Measurements from ENCODE around the gene NUBP2.

Gene NUBP2

DNA sequence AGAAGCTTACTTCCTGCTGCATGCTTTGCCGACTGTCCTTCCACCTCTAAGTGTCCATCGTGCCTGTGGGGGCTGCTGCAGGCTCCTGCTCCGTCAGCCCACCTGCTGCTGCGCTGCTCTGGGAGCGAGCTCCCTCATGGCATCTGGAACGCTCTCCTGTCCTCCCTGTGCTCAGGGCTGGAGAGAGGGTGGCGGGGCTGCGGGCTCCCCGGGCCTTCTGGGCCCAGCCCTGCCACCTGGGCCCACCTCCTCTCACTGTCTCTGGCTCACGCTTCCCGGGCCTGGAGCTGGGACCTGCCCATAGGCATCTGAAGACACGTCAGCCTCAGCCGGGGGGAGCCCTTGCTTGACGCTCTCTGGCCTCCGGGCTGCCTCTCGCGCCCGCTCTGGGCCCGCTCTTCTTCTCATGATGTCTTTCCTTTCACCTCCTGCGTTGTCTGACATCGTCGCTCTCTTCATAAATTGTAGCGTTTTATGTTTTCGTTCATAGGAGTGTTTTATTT lies 38.4 kb upstream of the NUBP2 start:
- no peak for TF ChIP-seq ARNTL (CRISPR knock-in tag; IDR thresholded peaks at IDR 0.05; ENCODE audit: borderline replicate concordance, low read depth)
- no peak for TF ChIP-seq ZC3H10 (CRISPR knock-in tag; IDR thresholded peaks at IDR 0.05)
- no peak for TF ChIP-seq GLIS3 (CRISPR knock-in tag; IDR thresholded peaks at IDR 0.05)
- no peak for TF ChIP-seq CSDC2 (CRISPR knock-in tag; IDR thresholded peaks at IDR 0.05)
- TF ChIP-seq RARB (CRISPR knock-in tag; IDR thresholded peaks at IDR 0.05), result no peak
- TF ChIP-seq ZNF565 (CRISPR knock-in tag; conservative IDR thresholded peaks at IDR 0.05; ENCODE audit: low read depth), result no peak
- TF ChIP-seq, protein P1, sequence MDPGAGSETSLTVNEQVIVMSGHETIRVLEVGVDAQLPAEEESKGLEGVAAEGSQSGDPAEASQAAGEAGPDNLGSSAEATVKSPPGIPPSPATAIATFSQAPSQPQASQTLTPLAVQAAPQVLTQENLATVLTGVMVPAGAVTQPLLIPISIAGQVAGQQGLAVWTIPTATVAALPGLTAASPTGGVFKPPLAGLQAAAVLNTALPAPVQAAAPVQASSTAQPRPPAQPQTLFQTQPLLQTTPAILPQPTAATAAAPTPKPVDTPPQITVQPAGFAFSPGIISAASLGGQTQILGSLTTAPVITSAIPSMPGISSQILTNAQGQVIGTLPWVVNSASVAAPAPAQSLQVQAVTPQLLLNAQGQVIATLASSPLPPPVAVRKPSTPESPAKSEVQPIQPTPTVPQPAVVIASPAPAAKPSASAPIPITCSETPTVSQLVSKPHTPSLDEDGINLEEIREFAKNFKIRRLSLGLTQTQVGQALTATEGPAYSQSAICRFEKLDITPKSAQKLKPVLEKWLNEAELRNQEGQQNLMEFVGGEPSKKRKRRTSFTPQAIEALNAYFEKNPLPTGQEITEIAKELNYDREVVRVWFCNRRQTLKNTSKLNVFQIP (CRISPR knock-in tag; IDR thresholded peaks at IDR 0.05; ENCODE audit: borderline replicate concordance, low read depth), result no peak
- no peak for TF ChIP-seq OSR1 (CRISPR knock-in tag; IDR thresholded peaks at IDR 0.05)
- TF ChIP-seq, protein P2, sequence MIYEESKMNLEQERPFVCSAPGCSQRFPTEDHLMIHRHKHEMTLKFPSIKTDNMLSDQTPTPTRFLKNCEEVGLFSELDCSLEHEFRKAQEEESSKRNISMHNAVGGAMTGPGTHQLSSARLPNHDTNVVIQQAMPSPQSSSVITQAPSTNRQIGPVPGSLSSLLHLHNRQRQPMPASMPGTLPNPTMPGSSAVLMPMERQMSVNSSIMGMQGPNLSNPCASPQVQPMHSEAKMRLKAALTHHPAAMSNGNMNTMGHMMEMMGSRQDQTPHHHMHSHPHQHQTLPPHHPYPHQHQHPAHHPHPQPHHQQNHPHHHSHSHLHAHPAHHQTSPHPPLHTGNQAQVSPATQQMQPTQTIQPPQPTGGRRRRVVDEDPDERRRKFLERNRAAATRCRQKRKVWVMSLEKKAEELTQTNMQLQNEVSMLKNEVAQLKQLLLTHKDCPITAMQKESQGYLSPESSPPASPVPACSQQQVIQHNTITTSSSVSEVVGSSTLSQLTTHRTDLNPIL (CRISPR knock-in tag; IDR thresholded peaks at IDR 0.05; ENCODE audit: low read depth), result no peak
- TF ChIP-seq CSRNP3 (CRISPR knock-in tag; IDR thresholded peaks at IDR 0.05), result no peak
- no peak for TF ChIP-seq PPARA (CRISPR knock-in tag; IDR thresholded peaks at IDR 0.05; ENCODE audit: borderline replicate concordance)
- no peak for TF ChIP-seq ISL1 (CRISPR knock-in tag; IDR thresholded peaks at IDR 0.05)
- ATAC-seq, result no peak

- ATAC-seq, result peak; percentile 27
- TF ChIP-seq, protein P3, sequence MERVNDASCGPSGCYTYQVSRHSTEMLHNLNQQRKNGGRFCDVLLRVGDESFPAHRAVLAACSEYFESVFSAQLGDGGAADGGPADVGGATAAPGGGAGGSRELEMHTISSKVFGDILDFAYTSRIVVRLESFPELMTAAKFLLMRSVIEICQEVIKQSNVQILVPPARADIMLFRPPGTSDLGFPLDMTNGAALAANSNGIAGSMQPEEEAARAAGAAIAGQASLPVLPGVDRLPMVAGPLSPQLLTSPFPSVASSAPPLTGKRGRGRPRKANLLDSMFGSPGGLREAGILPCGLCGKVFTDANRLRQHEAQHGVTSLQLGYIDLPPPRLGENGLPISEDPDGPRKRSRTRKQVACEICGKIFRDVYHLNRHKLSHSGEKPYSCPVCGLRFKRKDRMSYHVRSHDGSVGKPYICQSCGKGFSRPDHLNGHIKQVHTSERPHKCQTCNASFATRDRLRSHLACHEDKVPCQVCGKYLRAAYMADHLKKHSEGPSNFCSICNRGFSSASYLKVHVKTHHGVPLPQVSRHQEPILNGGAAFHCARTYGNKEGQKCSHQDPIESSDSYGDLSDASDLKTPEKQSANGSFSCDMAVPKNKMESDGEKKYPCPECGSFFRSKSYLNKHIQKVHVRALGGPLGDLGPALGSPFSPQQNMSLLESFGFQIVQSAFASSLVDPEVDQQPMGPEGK (CRISPR knock-in tag; IDR thresholded peaks at IDR 0.05; ENCODE audit: borderline replicate concordance), result no peak
- TF ChIP-seq ISL1 (CRISPR knock-in tag; IDR thresholded peaks at IDR 0.05) (no peak), TOX (CRISPR knock-in tag; IDR thresholded peaks at IDR 0.05; ENCODE audit: borderline replicate concordance) (no peak), SNAI2 (CRISPR knock-in tag; IDR thresholded peaks at IDR 0.05) (no peak), ZNF70 (CRISPR knock-in tag; IDR thresholded peaks at IDR 0.05) (no peak), CSRNP3 (CRISPR knock-in tag; IDR thresholded peaks at IDR 0.05) (no peak), ZNF8 (CRISPR knock-in tag; IDR thresholded peaks at IDR 0.05) (no peak)
Observed at GRCh38 chr16:1745181-1745899, 37.4 kb upstream of the NUBP2 start.

- TF ChIP-seq ZNF8 (CRISPR knock-in tag; IDR thresholded peaks at IDR 0.05) (no peak), PPARA (CRISPR knock-in tag; IDR thresholded peaks at IDR 0.05; ENCODE audit: borderline replicate concordance) (no peak), ISL1 (CRISPR knock-in tag; IDR thresholded peaks at IDR 0.05) (no peak), ZC3H10 (CRISPR knock-in tag; IDR thresholded peaks at IDR 0.05) (no peak), ZFP3 (CRISPR knock-in tag; IDR thresholded peaks at IDR 0.05) (no peak)
- TF ChIP-seq, protein P1 (CRISPR knock-in tag; IDR thresholded peaks at IDR 0.05; ENCODE audit: borderline replicate concordance, low read depth), result no peak
- ATAC-seq, result peak; percentile 54
Observed at GRCh38 chr16:1745900-1746692, 36.7 kb upstream of the NUBP2 start.
